G401.6 (cell line): ENCODE measurements around the gene ZNF575.

Experiments used
- FAIRE-seq: peaks from 2 replicates; lab custom pipeline; 2012; peaks lifted over from hg19 to GRCh38; lab: Jason Lieb, UNC

Gene ZNF575, protein sequence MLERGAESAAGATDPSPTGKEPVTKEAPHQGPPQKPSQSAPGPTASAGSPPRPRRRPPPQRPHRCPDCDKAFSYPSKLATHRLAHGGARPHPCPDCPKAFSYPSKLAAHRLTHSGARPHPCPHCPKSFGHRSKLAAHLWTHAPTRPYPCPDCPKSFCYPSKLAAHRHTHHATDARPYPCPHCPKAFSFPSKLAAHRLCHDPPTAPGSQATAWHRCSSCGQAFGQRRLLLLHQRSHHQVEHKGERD

DNA sequence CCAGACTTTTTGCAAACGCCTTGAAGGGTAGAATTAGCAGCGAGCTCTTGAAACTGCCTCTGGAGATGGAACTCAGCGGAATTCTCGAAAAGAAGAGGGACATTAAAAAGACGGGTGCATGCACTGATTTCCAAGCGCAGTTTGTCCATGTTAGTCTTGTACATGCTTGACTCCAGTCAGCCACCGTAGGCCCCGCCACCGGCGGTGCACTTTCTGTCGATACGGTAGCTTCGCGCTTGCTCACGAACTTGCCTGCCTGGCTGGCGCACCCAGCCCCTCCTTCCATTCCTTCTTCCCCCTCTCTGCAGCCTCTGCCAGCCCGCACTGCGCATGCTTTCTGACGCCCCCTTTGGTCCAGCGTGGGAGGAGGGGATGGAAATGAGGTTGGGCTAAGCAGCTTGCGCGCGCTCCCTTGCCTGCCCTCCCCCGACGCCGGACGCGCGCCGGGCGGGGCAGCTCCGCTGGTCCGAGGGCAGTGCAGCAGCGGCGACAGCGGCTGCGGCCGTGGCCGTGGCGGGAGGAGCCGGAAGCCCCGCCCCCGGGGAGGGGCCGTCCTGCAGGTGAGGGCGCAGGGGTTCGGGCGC, at the start of gene ZNF575:
ZNF575 (plus strand) TSS at position 227 of the 584 bp plus-strand sequence. CDS start 1,235 bp downstream, outside the sequence.
- FAIRE-seq = peak; percentile 96

DNA sequence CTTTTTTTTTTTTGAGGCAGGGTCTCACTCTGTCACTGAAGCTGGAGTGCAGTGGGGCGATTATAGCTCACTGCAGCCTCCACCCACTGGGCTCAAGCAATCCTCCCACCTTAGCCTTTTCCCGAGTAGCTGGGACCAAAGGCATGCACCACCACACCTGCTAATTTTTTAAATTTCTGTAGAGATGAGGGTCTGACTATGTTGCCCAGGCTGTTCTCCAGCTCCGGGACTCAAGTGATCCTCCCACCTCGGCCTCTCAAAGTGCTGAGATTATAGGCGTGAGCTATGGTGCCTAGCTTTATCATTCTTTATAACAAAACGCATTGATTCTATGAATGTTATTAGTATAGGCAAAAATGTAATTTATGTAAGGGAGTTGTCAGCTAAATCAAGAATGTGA, 49.7 kb upstream of the ZNF575 start:
- FAIRE-seq = no peak

DNA sequence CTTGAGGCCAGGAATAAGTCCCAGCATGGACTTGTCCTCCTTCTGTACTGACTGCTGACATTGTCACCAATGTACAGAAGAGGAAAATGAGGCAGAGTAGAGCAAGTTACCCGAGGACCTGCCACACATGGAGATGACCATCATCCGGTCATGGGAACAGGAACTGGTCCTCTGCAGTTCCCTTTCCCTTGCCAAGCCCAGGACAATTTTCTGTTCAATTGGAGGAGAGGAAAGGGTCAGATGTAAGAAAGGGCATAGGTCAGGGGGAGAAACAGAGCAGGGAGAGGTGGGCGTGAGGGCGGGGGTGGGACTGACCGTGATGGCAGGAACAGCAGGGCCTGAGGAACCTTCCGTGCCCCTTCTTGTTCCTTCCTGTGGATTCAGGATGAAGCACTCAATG, 47.0 kb upstream of the ZNF575 start:
- no peak for FAIRE-seq

DNA sequence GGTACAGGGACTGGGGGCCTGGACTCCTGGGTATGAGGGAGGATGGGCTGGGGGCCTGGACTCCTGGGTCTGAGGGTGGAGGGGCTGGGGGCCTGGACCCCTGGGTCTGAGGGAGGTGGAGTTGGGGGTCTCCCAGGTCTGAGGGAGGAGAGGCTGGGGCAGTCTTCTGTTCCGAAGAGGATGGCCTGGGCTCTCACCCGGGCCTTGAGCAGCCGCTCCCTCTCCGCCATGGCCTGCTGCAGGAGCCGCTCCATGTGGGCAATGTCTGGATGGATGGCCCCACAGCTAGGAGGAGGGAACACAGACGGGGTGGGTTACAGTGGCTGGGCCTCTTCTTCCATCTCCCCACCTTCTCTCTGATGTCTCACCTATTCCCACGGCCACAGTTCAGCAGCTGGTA, 46.6 kb upstream of the ZNF575 start:
- FAIRE-seq = no peak

DNA sequence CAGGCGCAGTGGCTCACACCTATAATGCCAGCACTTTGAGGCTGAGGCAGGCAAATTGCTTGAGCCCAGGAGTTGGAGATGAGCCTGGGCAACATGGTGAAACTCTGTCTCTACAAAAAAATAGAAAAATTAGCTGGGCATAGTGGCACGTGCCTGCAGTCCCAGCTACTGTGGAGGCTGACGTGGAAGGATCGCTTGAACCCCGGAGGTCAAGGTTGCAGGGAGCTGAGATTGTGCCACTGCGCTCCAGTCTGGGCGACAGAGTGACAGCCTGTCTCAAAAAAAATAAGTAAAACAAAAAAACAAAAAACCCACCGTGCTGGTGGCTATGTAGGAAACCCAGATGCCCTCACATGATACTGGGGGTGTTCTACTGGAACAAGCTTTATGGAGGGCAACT, 44.8 kb upstream of the ZNF575 start:
- no peak for FAIRE-seq

DNA sequence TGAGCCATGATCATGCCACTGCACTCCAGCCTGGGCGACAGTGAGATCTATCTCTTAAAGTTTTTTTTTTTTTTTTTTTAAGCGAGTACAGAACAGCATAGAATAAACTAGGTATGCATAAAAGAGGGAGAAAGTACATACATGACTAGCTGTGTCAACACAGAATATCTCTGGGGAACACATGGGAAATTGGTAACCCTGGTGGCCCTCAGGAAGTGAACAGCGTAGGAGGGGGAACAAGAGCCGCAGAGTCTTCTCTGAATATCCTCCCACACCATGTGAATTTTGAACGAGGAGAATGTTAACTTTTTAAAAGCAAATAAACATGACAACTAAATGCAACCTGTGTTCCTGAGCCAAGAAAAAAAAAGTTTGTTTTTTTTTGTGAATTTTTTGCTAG, 43.7 kb upstream of the ZNF575 start:
- no peak for FAIRE-seq

DNA sequence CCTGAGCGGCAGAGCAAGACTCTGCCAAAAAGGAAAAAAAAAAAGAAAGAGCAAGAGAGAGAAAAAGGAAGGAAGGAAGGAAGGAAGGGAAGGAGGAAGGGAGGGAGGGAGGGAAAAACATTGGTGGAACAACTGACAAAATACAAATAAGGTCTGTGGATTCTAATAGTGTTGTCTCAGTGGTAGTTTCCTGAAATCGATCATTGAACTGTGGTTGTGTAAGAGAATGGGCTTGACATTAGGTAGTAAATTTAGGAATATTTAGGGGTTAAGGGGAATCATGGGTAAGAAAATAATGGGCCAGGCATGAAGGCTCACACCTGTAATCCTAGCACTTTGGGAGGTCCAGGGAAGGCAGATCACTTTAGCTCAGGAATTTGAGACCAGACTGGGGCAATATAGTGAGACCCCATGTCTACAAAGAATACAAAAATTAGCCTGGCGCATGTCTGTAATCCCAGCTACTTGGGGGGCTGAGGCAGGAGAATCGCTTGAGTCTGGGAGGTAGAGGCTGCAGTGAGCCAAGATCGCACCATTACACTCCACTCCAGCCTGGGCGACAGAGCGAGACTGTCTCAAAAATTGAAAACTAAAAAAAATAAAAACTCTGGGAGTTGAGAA, 42.9 kb upstream of the ZNF575 start:
- no peak for FAIRE-seq

DNA sequence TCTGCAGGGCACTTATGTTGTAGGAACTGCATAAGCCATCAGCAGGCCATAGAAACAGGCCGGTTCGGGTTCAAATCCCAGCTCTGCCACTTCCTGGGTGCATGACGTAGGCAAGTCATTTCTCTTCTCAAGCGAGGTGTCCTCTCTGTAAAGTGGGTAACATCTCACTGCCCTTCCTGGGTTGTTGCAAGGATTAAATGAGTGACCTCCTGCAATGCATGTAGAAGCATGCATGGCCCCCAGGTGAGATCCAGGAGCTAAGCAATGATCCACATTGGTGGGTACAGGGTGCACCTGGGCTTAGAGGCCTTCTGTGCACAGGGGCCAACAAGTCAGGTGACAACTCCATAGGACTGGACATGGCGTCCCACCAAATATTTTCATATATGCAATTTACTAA, 42.2 kb upstream of the ZNF575 start:
- no peak for FAIRE-seq

DNA sequence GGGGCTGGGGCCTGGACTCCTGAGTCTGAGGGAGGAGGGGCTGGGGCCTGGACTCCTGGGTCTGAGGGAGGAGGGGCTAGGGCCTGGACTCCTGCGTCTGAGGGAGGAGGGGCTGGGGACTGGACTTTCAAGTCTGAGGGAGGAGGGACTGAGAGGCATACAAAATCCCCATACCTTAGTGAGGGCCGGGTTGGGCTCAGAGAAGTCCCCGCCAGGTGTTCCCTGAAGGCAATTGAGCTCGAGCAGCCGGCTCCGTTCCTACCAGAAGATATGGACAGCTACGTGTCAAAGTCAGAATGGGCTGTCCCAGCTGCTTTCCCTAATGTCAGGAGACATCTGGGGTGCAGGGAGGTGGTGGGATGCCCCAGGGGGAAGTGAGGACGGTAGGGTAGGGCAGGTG, 37.9 kb upstream of the ZNF575 start:
- no peak for FAIRE-seq

DNA sequence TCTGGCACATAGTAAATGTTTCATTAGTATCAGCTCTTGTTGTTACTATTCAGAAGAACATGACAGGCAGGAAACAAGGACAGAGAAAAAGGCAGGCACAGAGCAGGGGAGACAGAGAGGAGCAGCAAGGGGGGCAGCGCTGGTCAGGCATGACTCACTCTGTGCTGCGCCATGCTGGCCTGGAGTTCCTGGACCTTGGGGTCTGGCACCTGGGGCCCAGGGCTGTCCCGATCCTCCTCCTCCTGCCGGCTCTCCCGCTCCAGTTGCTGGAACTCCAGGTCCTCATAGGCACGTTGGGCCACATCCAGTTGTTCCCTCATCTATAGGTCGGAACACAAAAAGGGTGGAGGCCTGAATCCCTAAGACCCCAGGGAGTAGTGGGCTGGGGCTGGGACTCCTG, 36.0 kb upstream of the ZNF575 start:
- FAIRE-seq = no peak

DNA sequence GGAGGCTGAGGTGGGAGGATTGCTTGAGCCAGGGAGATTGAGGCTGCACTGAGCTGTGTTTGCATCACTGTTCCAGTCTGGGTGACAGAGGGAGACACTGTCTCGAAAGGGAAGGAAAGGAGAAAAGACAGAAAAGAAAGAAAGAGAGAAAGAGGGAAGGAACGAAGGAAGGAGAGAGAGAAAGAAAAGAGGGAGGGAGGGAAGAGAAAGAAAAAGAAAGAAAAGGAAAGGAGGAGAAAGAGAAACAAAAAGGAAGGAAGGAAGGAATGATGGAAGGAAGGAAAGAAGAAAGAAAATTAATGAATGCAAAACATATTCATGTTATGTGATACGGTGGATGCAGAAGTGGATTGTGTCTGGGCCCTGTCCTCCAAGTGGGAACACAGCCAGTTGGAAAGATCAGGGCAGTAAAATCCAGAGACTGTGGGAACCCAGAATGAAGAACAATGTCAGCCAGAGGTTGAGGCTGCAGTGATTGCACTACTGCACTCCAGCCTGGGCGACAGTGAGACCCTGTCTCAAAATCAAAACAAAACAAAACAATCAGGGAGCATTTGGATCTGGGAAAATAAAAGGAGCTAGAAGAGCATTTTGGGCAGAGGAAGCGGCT, 34.6 kb upstream of the ZNF575 start:
- FAIRE-seq = no peak

DNA sequence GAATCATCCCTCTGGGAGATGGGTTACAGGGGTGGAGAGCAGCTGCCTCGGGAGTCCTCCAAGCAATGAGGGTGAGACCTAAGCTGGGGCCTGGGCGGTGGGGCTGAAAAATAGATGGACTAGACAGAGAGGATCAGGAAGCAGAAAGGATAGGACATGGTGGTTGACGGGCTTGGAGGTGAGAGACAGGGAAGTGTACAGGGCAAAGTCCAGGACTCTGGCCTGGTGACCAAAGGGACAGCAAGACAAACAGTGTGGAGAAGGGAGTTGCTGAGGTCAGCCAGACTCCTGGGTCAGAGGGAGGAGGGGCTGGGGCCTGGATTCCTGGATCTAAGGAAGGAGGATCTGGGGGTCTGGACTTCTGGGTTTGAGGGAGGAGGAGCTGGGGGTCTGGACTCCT, 33.9 kb upstream of the ZNF575 start:
- FAIRE-seq = no peak

DNA sequence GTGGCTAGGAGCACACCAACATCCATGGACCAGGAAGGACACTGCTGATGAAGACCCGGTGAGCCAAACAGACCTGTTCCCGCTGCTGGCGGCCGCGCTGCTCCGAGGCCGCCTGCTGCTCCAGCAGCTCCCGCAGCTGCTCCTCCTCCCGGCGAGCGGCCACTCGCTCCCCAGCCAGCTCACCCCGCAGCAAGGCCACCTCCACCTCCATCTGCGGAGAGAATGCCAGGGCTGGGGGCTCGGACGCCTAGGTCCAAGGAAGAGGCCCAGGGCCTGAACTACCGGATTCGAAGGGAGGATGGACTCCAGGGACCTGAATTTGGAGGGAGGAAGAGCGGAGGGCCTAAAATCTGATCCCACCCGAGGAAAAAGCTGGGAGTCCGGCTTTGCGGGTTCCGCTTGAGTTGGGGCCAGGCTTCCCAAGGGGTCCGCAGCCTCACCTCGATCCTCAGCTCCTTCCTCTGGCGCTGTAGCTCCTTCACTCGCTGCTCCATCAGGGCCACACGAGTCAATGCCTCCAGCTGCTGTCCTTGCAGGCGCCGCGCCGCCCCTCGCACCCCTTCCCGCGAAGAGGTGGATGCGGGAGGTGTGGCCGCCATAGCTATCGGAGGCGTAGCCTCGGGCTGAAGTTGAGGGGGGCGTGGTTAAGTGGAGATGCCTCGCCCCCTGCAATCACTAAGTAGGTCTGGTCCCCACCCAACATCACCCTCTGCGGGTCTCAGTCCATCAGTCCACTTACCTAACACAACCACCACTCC, 31.1 kb upstream of the ZNF575 start:
- FAIRE-seq = no peak

DNA sequence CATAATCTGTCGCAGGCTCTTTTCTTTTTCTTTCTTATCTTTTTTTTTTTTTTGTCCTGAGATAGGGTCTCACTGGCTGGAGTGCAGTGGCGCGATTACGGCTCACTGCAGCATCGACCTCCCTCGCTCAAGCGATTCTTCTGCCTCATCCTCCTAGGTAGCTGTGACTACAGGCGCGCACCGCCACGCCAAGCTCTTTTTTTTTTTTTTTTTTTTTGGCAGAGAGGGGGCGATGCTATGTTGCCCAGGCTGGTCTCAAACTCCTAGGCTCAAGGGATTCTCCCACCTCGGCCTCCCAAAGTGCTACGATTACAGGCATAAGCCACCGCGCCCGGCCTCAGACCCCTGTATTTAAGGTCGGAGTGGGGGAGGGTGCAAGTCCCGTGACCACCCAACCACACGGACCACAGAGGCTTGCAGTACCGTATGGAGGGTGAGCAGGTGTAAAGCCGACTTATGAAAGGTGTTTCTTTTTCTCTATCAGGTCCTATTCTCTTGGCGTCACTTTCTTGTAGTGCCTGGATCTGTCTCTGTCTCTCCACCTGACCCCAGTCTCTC, 30.5 kb upstream of the ZNF575 start:
- FAIRE-seq = no peak

DNA sequence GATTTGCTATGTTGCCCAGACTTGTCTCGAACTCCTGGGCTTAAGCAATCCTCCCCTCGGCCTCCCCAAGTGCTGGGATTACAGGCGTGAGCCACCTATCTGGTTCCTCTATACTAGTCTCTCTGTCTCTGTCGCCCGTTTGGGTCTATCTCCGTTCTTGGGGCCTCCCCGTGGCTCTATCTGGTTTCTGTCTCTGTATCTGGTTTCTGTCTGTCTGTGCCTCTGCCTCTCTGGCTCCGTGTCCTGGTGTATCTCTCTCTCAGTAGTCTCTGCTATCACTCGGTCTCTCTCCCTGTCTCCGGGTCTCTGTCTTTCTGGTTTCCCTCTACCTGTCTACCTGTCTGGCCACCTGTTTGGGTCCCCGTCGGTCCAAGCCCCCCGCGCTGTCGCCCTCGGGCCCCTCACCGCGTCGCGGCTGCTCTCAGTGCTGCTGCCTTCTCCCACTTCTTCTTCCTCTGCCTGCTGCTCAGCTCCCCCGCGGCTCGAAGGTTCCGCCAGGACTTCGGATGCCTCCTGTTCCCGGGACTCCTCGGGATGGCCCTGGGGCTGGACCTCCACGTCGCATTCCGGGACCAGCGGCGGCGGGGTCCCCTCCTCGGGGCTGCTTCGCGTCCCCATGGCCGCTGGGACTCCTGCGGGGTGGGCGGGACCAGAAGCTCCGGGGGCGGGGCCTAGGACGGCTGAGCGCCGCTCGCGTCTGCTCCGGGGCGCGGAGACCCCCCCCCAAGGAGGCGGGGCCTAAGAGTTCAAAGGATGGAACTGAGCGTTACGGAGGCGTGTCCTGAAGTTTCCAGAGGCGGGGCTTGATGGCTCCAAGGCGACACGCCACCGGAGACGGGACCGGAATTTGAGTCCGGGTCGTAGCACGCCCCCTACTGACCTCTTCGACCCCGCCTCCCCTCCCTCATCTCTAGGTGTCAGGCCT, 29.2 kb upstream of the ZNF575 start:
- FAIRE-seq = peak; percentile 96

DNA sequence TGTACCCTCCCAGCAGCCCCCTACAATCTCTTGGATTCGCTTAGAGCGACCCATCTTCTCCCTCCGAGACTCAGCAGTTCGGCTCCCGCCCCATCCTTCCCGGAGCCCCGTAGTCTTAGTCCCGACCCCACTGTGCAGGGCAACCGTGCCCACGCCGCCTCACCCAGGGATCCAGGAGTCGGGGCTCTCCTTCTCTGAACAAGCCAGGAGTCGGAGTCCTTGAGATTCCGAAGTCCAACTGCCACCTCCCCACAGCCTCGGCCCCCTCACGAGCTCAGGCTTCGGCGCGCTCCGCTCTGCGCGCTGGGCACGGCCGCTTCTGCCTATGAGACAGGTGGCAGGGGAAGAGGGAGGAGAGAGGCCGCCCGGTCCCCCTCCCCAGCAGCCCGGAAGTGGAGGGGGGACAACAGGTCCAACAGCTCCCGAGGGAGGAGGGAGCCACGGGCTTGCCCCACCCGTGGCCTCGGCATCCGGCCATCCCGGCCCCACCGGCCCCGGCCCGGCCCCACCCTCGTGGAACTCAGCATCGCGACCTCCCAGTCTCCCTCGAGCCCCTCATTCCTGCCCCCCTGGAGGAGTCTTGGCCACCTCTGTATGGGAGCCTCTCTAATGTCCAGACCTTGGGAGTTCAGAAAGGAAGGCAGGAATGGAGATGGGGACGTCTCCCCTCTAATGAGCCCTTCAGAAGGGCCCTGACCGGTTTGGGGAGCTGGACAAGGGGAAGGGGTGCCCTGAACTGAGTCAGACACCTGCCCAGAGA, 28.4 kb upstream of the ZNF575 start, which contains the start of gene PHLDB3:
PHLDB3 (minus strand) TSS at position 321 of the 760 bp plus-strand sequence. CDS start 628 bp downstream, outside the sequence.
- no peak for FAIRE-seq

DNA sequence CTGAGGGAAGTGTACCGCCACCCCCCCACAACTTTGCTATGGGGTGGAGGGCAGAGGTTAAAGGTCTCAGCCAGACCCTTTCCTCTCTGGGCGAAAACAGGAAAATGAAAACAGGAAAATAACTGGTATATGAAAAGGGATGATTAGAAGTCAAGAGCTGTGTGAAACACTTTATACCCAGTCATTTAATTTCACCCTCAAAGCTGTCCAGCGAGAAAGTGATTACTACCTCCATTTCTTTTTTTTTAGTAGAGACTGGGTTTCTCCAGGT, 27.9 kb upstream of the ZNF575 start:
- no peak for FAIRE-seq

DNA sequence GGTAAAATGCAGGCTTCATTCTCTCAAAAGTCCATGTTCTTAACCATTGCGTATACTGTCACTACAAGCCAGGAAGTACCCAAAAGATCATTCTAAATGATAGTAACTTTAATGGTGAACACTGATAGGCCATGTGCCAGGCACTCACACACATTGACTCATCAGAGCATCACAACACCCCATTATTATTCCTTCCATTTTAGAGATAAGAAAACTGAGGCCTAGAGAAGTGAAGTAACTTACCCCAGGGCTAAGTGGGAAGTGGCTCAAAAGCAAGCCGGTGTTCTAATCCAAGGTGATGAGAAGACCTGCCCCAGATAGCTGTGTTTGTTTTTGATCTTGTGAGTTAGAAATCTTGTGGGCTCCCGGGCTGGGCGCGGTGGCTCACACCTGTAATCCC, 27.0 kb upstream of the ZNF575 start:
- no peak for FAIRE-seq

DNA sequence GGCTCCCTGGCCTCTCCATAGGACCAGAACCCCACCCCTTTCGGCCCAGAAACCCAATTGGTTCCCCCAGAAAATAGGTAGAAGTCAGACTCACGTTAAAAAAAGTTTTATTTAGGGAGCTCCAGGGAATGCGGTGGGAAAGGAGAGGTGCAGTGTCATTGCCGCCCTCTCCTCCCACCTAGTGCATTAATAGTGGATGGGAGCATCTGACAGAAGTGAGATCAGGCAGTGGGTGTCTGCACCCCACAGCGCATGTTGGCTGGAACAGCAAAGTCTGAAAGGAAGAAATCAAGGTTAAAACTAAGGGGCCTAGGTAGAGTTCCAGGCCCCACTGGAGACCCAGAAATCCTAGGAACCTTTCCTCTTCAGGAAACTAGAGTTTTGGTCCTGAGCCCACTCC, 26.4 kb upstream of the ZNF575 start:
- FAIRE-seq = no peak

DNA sequence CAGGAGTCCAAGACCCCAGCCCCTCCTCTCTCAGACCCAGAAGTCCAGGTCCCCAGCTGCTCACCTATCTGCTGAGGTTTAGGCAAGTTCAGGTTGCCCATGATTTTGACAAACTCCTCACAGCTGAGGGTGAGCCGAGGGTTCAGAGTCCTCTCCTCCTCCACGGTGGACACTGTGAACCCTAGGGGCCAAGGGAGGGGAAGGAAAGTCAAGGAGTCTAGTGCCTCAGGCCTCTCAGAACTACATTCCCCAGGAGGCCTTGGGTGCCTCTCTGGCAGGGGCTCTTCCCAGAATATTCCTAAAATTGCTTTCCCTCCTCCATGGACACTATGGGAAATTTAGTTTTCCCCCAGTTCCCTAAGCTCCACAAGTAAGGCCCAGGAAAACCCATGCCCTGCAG, 25.1 kb upstream of the ZNF575 start:
- FAIRE-seq = peak; percentile 31

DNA sequence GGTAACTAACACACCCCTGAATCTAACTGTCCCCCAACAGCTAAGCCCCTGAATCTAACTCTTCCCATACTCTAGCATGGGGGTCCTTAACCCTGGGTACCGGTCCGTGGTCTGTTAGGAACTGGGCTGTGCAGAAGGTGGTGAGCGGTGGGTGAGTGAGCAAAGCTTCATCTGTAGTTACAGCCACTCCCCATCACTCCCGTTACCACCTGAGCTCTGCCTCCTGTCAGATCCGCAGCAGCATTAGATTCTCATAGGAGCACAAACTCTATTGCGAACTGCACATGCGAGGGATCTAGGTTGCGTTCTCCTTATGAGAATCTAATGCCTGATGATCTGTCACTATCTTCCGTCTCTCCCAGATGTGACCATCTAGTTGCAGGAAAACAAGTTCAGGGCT, 22.3 kb upstream of the ZNF575 start:
- FAIRE-seq = no peak
